ENCODE results near the gene GPATCH3.

GPATCH3 gene

DNA sequence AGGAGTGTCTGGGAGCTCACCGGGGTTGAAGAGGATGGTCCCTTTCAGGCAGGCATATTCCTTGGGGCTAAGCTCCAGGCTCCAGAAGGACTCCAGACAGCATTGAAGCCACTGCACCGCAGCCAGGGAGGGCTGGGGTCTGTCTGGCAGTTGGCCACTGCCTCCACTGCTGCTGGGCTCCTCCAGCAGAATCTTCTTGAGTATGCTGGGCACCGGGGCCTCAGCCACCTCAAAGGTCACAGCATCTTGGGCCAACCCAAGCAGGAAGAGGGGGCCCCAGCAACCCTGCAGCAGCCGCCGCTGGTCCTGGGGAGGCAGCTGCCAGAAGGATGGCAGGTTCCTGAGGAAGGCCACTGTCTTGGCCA lies 13.1 kb upstream of the GPATCH3 start:
- H3K4me3 ChIP-seq (ENCODE audit: low read length), result no peak overlapping the region
- no peak for DNase-seq (ENCODE audit: low read depth)
- TF ChIP-seq, protein P1, sequence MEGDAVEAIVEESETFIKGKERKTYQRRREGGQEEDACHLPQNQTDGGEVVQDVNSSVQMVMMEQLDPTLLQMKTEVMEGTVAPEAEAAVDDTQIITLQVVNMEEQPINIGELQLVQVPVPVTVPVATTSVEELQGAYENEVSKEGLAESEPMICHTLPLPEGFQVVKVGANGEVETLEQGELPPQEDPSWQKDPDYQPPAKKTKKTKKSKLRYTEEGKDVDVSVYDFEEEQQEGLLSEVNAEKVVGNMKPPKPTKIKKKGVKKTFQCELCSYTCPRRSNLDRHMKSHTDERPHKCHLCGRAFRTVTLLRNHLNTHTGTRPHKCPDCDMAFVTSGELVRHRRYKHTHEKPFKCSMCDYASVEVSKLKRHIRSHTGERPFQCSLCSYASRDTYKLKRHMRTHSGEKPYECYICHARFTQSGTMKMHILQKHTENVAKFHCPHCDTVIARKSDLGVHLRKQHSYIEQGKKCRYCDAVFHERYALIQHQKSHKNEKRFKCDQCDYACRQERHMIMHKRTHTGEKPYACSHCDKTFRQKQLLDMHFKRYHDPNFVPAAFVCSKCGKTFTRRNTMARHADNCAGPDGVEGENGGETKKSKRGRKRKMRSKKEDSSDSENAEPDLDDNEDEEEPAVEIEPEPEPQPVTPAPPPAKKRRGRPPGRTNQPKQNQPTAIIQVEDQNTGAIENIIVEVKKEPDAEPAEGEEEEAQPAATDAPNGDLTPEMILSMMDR (conservative IDR thresholded peaks at IDR 0.05; ENCODE audit: low read depth, low read length), result no peak

DNA sequence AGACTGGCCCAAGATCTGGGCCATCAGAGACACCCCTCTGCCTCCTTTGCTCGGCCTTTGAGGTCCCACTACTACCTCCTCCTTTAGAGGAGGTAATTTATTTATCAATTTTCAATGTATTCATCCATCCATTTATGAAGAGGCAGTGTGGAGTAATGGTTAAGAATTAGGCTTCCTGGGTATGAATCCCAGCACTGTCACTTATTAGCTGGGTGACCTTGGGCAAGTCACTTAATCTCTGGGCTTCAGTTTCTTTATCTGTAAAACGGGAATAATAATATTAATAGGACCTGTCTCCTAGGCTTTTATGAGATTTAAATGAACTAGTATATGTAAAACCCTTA lies 11.9 kb upstream of the GPATCH3 start:
- no peak overlapping the region for H3K4me3 ChIP-seq (ENCODE audit: low read length)
- DNase-seq (ENCODE audit: low read depth), result no peak
- TF ChIP-seq, protein P1 (conservative IDR thresholded peaks at IDR 0.05; ENCODE audit: low read depth, low read length), result no peak

DNA sequence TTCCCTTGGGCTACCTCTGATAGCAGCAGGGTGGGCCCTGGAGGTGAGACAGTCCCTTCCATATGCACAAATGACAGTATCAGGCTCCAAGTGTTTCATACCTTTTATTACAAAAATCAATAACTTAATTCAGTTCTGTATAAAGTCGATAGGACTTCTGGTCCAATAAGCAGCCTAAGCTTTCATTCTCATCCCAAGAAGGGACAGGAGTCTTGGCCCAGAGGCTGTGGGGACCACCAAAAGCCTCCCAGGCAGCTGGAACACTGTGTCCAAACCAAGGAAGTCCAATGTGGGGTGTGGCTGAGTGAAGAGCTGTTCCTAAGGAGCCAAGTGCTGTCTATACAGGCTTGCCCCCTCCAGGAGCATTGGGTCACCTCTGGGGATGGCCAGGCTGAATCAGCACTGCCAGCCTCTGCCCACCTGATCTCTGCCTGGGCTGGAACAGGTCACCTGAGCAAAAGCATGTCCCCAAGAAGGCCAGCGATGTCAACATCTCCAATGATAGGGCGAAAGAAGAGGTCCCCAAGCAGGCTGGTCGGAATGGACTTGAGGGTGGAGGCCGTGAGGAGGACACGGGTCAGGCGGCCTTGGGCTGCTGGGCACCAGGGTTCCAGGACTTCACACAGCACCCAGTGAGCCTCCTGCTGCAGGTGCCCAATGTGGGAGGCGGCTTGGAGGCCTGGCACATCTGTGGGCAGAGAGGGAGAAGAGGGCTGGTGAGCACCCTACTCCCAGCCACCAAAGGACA lies 11.3 kb upstream of the GPATCH3 start:
- no peak for DNase-seq (ENCODE audit: low read depth)
- TF ChIP-seq, protein P1 (conservative IDR thresholded peaks at IDR 0.05; ENCODE audit: low read depth, low read length), result no peak

DNA sequence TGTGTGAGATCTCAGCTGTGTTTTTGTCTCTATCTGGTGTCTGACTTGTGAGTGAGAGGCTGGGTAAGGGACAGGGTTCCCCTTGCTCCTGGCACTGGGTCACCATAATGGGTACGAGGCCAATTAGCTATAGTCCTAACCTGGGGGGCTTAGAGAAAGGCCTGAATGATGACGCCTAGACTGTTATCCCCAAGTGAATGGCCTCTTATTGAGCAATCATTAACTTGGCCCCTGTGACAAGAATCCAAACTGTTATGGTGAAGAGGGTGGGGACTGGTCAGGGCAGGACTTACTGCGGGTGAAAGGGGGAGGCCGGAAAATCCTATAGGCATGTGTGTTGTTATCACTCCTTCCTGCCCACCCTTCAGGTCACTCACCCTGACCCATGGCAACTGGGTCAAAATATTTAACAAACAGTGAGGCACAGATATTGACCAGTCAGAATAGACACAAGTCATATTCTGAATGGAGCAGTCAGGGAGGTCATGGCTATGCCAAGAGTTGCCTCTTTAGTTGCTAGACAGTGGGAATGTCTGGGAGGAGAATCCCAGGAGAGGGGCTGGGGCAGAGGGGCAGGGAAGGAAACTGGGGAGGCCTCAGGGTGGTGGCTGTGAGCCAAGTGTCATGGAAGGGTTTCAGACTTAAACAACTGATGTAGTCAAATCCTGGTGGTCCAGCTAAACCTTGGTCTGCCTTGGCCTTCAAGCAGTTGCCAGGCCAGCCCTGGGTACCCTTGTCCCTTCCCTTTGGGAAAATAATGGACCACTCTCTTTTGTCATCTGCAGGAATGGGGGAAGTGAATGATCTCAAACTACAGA lies 10.3 kb upstream of the GPATCH3 start:
- H3K4me3 ChIP-seq (ENCODE audit: low read length), result no peak overlapping the region
- no peak for DNase-seq (ENCODE audit: low read depth)
- TF ChIP-seq, protein P1 (conservative IDR thresholded peaks at IDR 0.05; ENCODE audit: low read depth, low read length), result no peak

More for the DNA sequence above, 11.3 kb upstream of the GPATCH3 start:
- H3K4me3 ChIP-seq (ENCODE audit: low read length), result no peak overlapping the region

DNA sequence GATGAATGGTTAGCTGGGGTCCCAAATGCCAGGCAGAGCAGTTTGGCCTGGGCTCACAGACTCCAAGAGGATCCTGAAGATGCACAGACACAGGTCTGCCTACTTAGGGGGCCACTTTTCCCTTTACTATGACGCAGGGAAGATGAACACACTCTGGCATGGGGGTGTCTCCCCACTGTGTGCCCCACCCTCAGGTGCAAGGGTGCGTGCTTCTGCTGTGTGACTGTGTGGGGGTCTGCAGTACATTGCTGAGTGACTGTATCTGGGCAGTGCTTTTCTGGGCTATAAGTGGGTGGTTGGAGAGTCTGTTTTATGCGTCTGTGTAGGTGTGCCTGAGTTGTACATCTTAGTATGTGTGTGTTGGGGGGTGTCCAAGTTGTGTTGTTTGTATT lies 9.7 kb upstream of the GPATCH3 start:
- H3K4me3 ChIP-seq (ENCODE audit: low read length), result no peak overlapping the region
- TF ChIP-seq, protein P1 (conservative IDR thresholded peaks at IDR 0.05; ENCODE audit: low read depth, low read length), result no peak
- no peak for DNase-seq (ENCODE audit: low read depth)

DNA sequence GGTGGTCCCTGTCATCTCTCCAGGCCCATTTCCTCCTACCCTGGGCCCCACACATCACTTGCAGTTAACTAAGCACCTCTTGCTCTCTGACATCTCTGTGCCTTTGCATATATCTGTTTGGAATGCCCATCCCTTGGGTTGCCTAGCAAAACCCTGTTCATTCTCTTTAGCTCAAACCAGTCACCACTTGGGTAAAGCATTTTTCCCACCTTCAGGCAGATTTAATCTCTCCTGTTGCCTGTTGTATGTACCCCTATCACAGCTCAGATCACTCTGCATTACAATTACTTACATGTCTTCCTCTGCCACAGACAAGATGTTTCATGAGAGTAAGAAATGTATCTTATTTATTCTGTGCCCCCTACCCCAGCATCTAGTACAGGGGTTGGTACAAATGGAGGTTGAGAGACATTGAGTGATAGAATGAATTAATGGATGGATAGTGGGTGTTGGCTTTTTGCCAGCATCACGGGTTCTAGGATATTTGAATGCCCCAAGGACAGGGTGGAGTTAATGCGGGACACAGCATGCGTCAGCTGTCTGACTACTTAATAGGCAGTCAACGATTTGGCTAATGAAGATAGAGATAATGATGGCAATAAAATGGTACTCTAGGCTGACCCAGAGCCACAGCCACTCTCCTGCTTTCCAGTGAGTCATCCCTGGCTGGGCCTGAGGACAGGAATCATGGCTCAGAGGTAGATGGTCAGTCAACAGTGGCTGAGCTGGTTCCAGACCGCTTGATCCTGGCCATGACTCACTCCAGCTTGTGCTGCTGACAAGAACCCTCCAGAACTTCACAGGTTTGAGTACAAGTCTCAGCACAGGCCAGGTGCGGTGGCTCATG lies 7.0 kb upstream of the GPATCH3 start:
- no peak for DNase-seq (ENCODE audit: low read depth)
- no peak overlapping the region for H3K4me3 ChIP-seq (ENCODE audit: low read length)
- TF ChIP-seq, protein P1 (conservative IDR thresholded peaks at IDR 0.05; ENCODE audit: low read depth, low read length), result no peak
